ENCODE measurements around the gene SHC4. TPM values are rescaled to one million over a fixed set of nuclear protein-coding genes. Genes with fewer than 3 reads are reported as not detected.

The SHC4 gene
- total RNA-seq, 2 donors from 2014 or later: 0.30 to 0.50 TPM

- no peak for DNase-seq
- Histone ChIP-seq H3K4me1 (no peaks in the 10 kb centered on the region), H3K36me3 (no peaks in the 10 kb centered on the region), H3K27me3 (no peaks in the 10 kb centered on the region), H3K9ac (ENCODE audit: low read depth in 2 of 2, low read length in 2 of 2) (no peak overlapping the region), H3K9me3 (no peaks in the 10 kb centered on the region), H3K4me3 (no peak overlapping the region), H3K27ac (no peak overlapping the region)
- TF ChIP-seq CTCF (IDR thresholded peaks at IDR 0.05): no peak
- intact Hi-C loops (cut with DNase I): loop anchor here (10.0 kb wide), 1 partner anchor 276 kb away; no protein-coding TSS in a partner anchor
These were observed 95.2 kb downstream of the SHC4 start for GRCh38 chr15:48868536-48868935.

GRCh38 chr15:48868023-48868422 is 95.7 kb downstream of the SHC4 start:
- no peak for DNase-seq
- no peaks in the 10 kb centered on the region for H3K4me1 ChIP-seq
- H3K4me3 ChIP-seq: no peak overlapping the region
- TF ChIP-seq CTCF (IDR thresholded peaks at IDR 0.05): no peak
- H3K27me3 ChIP-seq: no peaks in the 10 kb centered on the region
- H3K9me3 ChIP-seq: no peaks in the 10 kb centered on the region
- H3K9ac ChIP-seq (ENCODE audit: low read depth in 2 of 2, low read length in 2 of 2): no peak overlapping the region
- H3K36me3 ChIP-seq: no peaks in the 10 kb centered on the region
- intact Hi-C loops (cut with DNase I): loop anchor here (10.0 kb wide), 1 partner anchor 277 kb away; no protein-coding TSS in a partner anchor
- H3K27ac ChIP-seq: no peak overlapping the region

GRCh38 chr15:48866141-48866563 is 97.6 kb downstream of the SHC4 start:
- Histone ChIP-seq H3K9me3 (no peaks in the 10 kb centered on the region), H3K36me3 (no peaks in the 10 kb centered on the region), H3K9ac (ENCODE audit: low read depth in 2 of 2, low read length in 2 of 2) (no peak overlapping the region), H3K4me3 (no peak overlapping the region), H3K27ac (no peak overlapping the region), H3K4me1 (no peaks in the 10 kb centered on the region), H3K27me3 (no peaks in the 10 kb centered on the region)
- DNase-seq: no peak
- intact Hi-C loops (cut with DNase I): loop anchor here (10.0 kb wide), 1 partner anchor 279 kb away; no protein-coding TSS in a partner anchor
- TF ChIP-seq CTCF (IDR thresholded peaks at IDR 0.05): no peak

GRCh38 chr15:48865370-48866079 is 98.2 kb downstream of the SHC4 start:
- H3K4me3 ChIP-seq: no peak overlapping the region
- TF ChIP-seq CTCF (IDR thresholded peaks at IDR 0.05): no peak
- H3K4me1 ChIP-seq: no peaks in the 10 kb centered on the region
- DNase-seq: no peak
- H3K27ac ChIP-seq: no peak overlapping the region
- H3K9ac ChIP-seq (ENCODE audit: low read depth in 2 of 2, low read length in 2 of 2): no peak overlapping the region
- no peaks in the 10 kb centered on the region for H3K27me3 ChIP-seq
- intact Hi-C loops (cut with DNase I): loop anchor here (10.0 kb wide), 1 partner anchor 279 kb away; no protein-coding TSS in a partner anchor
- no peaks in the 10 kb centered on the region for H3K36me3 ChIP-seq
- H3K9me3 ChIP-seq: no peaks in the 10 kb centered on the region

GRCh38 chr15:48862705-48863104 is 101.0 kb downstream of the SHC4 start:
- DNase-seq: no peak
- Histone ChIP-seq H3K9ac (ENCODE audit: low read depth in 2 of 2, low read length in 2 of 2) (no peak overlapping the region), H3K9me3 (no peaks in the 10 kb centered on the region), H3K4me3 (no peak overlapping the region), H3K4me1 (no peaks in the 10 kb centered on the region), H3K27ac (no peak overlapping the region), H3K27me3 (no peaks in the 10 kb centered on the region), H3K36me3 (no peaks in the 10 kb centered on the region)
- no peak for TF ChIP-seq CTCF (IDR thresholded peaks at IDR 0.05)
- intact Hi-C loops (cut with DNase I): loop anchor here (5.0 to 10.0 kb wide), 2 partner anchors 282 to 1280 kb away; no protein-coding TSS in a partner anchor

Data from colonic mucosa (tissue), 4 donors.